ENCODE measurements around the gene UPK3A. TPM values are rescaled to one million over a fixed set of nuclear protein-coding genes. Genes with fewer than 3 reads are reported as not detected.

UPK3A gene
- total and polyA plus RNA-seq, 2 of the 13 experiments (the other 11 are each of a cell fraction or from before 2014, with no cell fraction given), result 10.5 to 13.8 TPM

DNA sequence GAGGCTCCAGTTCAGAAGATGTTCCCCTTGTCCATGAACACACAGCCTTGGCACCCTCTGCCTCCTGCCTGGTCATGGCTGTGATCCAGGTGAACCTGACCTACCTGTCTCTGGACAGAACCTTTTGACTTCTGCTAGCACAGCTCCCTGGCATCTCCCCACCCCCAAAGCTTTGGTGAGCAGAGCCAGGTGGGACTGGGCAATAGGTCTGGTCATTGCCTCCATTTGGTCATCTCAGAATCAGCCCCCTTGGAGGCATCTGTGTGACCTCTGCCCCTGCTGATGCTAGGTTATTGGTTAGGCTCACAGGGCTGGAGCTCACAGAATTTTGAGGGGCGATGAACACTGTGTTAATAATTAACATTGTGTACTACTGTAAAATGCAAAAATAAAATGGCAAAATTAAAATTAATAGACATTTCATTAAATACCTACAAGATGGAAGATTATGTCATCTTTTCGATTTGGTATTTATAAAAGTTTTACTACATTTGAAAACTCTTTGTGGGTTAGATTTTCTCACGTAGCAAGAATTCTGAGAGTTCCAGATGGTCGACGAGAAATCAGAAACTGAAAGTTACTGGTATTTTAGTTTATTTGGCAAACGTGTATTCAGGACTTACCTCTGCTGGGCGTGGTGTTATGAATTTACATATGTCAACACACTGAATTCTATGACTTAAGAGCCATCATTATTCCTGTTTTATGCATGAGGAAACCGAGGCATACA, 35.8 kb upstream of the UPK3A start (continued):
- TF ChIP-seq ATRX (CRISPR knock-in tag; IDR thresholded peaks at IDR 0.05; ENCODE audit: borderline replicate concordance) (no peak), THYN1 (CRISPR knock-in tag; IDR thresholded peaks at IDR 0.05; ENCODE audit: borderline replicate concordance, low read depth) (no peak), ATM (IDR thresholded peaks at IDR 0.05; ENCODE audit: borderline replicate concordance) (no peak), ZNF768 (CRISPR knock-in tag; IDR thresholded peaks at IDR 0.05) (no peak), ZNF839 (CRISPR knock-in tag; IDR thresholded peaks at IDR 0.05; ENCODE audit: borderline replicate concordance) (no peak), MTF1 (CRISPR knock-in tag; IDR thresholded peaks at IDR 0.05) (no peak), ZNF552 (CRISPR knock-in tag; IDR thresholded peaks at IDR 0.05; ENCODE audit: borderline replicate concordance) (no peak), ZNF543 (CRISPR knock-in tag; IDR thresholded peaks at IDR 0.05) (no peak), CHD2 (IDR thresholded peaks at IDR 0.05; ENCODE audit: low read depth, low read length) (no peak), RXRB (CRISPR knock-in tag; IDR thresholded peaks at IDR 0.05; ENCODE audit: borderline replicate concordance) (no peak), TEAD3 (CRISPR knock-in tag; optimal IDR thresholded peaks at IDR 0.05; ENCODE audit: borderline replicate concordance) (peak; percentile 9), ZBTB21 (CRISPR knock-in tag; IDR thresholded peaks at IDR 0.05) (no peak), SMARCE1 (IDR thresholded peaks at IDR 0.05; ENCODE audit: borderline replicate concordance) (no peak), DNMT3B (CRISPR knock-in tag; conservative IDR thresholded peaks at IDR 0.05) (no peak), PLRG1 (conservative IDR thresholded peaks at IDR 0.05) (no peak), TAF15 (IDR thresholded peaks at IDR 0.05; ENCODE audit: low read depth, low read length, poor library complexity, severe bottlenecking) (no peak), MTA1 (CRISPR knock-in tag; IDR thresholded peaks at IDR 0.05; ENCODE audit: borderline replicate concordance) (peak; percentile 43; the same call in 1 of the 2 replicates), NAIF1 (CRISPR knock-in tag; IDR thresholded peaks at IDR 0.05; ENCODE audit: borderline replicate concordance) (no peak)
- TF ChIP-seq, protein P1, sequence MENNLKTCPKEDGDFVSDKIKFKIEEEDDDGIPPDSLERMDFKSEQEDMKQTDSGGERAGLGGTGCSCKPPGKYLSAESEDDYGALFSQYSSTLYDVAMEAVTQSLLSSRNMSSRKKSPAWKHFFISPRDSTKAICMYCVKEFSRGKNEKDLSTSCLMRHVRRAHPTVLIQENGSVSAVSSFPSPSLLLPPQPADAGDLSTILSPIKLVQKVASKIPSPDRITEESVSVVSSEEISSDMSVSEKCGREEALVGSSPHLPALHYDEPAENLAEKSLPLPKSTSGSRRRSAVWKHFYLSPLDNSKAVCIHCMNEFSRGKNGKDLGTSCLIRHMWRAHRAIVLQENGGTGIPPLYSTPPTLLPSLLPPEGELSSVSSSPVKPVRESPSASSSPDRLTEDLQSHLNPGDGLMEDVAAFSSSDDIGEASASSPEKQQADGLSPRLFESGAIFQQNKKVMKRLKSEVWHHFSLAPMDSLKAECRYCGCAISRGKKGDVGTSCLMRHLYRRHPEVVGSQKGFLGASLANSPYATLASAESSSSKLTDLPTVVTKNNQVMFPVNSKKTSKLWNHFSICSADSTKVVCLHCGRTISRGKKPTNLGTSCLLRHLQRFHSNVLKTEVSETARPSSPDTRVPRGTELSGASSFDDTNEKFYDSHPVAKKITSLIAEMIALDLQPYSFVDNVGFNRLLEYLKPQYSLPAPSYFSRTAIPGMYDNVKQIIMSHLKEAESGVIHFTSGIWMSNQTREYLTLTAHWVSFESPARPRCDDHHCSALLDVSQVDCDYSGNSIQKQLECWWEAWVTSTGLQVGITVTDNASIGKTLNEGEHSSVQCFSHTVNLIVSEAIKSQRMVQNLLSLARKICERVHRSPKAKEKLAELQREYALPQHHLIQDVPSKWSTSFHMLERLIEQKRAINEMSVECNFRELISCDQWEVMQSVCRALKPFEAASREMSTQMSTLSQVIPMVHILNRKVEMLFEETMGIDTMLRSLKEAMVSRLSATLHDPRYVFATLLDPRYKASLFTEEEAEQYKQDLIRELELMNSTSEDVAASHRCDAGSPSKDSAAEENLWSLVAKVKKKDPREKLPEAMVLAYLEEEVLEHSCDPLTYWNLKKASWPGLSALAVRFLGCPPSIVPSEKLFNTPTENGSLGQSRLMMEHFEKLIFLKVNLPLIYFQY (CRISPR knock-in tag; IDR thresholded peaks at IDR 0.05; ENCODE audit: borderline replicate concordance), result no peak
- TF ChIP-seq, protein P2, sequence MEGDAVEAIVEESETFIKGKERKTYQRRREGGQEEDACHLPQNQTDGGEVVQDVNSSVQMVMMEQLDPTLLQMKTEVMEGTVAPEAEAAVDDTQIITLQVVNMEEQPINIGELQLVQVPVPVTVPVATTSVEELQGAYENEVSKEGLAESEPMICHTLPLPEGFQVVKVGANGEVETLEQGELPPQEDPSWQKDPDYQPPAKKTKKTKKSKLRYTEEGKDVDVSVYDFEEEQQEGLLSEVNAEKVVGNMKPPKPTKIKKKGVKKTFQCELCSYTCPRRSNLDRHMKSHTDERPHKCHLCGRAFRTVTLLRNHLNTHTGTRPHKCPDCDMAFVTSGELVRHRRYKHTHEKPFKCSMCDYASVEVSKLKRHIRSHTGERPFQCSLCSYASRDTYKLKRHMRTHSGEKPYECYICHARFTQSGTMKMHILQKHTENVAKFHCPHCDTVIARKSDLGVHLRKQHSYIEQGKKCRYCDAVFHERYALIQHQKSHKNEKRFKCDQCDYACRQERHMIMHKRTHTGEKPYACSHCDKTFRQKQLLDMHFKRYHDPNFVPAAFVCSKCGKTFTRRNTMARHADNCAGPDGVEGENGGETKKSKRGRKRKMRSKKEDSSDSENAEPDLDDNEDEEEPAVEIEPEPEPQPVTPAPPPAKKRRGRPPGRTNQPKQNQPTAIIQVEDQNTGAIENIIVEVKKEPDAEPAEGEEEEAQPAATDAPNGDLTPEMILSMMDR (CRISPR knock-in tag; IDR thresholded peaks at IDR 0.05), result no peak
- TF ChIP-seq, protein P3, sequence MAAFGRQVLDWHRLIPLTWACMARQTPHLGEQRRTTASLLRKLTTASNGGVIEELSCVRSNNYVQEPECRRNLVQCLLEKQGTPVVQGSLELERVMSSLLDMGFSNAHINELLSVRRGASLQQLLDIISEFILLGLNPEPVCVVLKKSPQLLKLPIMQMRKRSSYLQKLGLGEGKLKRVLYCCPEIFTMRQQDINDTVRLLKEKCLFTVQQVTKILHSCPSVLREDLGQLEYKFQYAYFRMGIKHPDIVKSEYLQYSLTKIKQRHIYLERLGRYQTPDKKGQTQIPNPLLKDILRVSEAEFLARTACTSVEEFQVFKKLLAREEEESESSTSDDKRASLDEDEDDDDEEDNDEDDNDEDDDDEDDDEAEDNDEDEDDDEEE (CRISPR knock-in tag; IDR thresholded peaks at IDR 0.05), result no peak
- TF ChIP-seq, protein P4, sequence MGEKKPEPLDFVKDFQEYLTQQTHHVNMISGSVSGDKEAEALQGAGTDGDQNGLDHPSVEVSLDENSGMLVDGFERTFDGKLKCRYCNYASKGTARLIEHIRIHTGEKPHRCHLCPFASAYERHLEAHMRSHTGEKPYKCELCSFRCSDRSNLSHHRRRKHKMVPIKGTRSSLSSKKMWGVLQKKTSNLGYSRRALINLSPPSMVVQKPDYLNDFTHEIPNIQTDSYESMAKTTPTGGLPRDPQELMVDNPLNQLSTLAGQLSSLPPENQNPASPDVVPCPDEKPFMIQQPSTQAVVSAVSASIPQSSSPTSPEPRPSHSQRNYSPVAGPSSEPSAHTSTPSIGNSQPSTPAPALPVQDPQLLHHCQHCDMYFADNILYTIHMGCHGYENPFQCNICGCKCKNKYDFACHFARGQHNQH (CRISPR knock-in tag; IDR thresholded peaks at IDR 0.05), result no peak
